Ascending aorta (tissue), 2 donors: Measurements from ENCODE around the gene CREB5. TPM values are rescaled to one million over a fixed set of nuclear protein-coding genes. Genes with fewer than 3 reads are reported as not detected.
"Not testable (repeated sequence)": the region's sequence is repeated elsewhere in the genome, so short reads cannot be mapped to it uniquely, and the experiment has no call there.

Source experiments
- DNase-seq, 2 donors: peaks; one replicate each; pipeline ENCODE4 v3.0.0-alpha.2; 2019; ENCODE audit warnings: low spot score in 2 of 2
- H3K27ac ChIP-seq, 2 donors: fragments of 200-600 bp; sonication (generic); one replicate each; pipeline ENCODE4 v1.5.1; 2016 to 2017; ENCODE audit warnings: mild to moderate bottlenecking in 1 of 2
- H3K27me3 ChIP-seq: fragments of 200-600 bp; sonication (generic); one replicate; pipeline ENCODE4 v1.5.1; 2017
- H3K36me3 ChIP-seq, 2 donors: fragments of 200-600 bp; sonication (generic); one replicate each; pipeline ENCODE4 v1.5.1; 2016
- H3K4me1 ChIP-seq, 2 donors: fragments of 200-600 bp; sonication (generic); one replicate each; pipeline ENCODE4 v1.5.1; 2016 to 2017; ENCODE audit warnings: mild to moderate bottlenecking in 1 of 2
- H3K4me3 ChIP-seq, 2 donors: fragments of 200-600 bp; sonication (generic); one replicate each; pipeline ENCODE4 v1.5.1; 2016 to 2017; ENCODE audit warnings: mild to moderate bottlenecking in 1 of 2
- H3K9me3 ChIP-seq, 2 donors: fragments of 200-600 bp; sonication (generic); one replicate each; pipeline ENCODE4 v1.5.1; 2016
- CTCF ChIP-seq, 3 experiments: fragments of 200-600 bp in 2 of 3; fragments of 450-650 bp in 1 of 3; sonication (generic) in 2 of 3; IDR thresholded peaks; one replicate each; pipeline ENCODE4 v1.5.1; 2016 to 2019; ENCODE audit warnings: antibody characterized with exemption in 3 of 3, mild to moderate bottlenecking in 1 of 3, moderate library complexity in 1 of 3
- intact Hi-C: fragments of 100-400 bp; cut with DNase I; formaldehyde crosslinking; loops from one replicate; pipeline ENCODE4 v1.15.1; 2023
- total RNA-seq: library from RNA; depleted of rRNA; stranded (reverse); fragments of >200 nt; gene quantifications from one replicate; pipeline ENCODE4 v1.1.0, GENCODE V29; 2016

CREB5 gene
- total RNA-seq, 1 donor from 2014 or later: 143 TPM

GRCh38 chr7:28823582-28823981 is 411.3 kb downstream of the CREB5 start:
- intact Hi-C loops: no loop called here
- Histone ChIP-seq H3K27me3 (no peaks in the 10 kb centered on the region), H3K4me3 (no peak overlapping the region), H3K36me3 (peaks cover 0 to 6% of the 10 kb centered on the region in 2 donors), H3K4me1 (no peaks in the 10 kb centered on the region), H3K9me3 (no peaks in the 10 kb centered on the region), H3K27ac (no peak overlapping the region)
- no peak for DNase-seq
- TF ChIP-seq CTCF (IDR thresholded peaks at IDR 0.05): no peak

GRCh38 chr7:28825817-28826448 is 413.6 kb downstream of the CREB5 start:
- intact Hi-C loops, H3K4me3 ChIP-seq, H3K27ac ChIP-seq, H3K9me3 ChIP-seq, H3K36me3 ChIP-seq, H3K27me3 ChIP-seq, DNase-seq, H3K4me1 ChIP-seq: not testable (repeated sequence)

- Histone ChIP-seq H3K27ac (no peak overlapping the region), H3K36me3 (no peaks in the 10 kb centered on the region), H3K9me3 (no peaks in the 10 kb centered on the region), H3K27me3 (no peaks in the 10 kb centered on the region), H3K4me1 (no peaks in the 10 kb centered on the region), H3K4me3 (no peak overlapping the region)
- TF ChIP-seq CTCF (IDR thresholded peaks at IDR 0.05): no peak
- no peak for DNase-seq
- intact Hi-C loops: no loop called here
Measured at GRCh38 chr7:28830846-28831245, 418.5 kb downstream of the CREB5 start.

GRCh38 chr7:28832669-28833068 is 420.4 kb downstream of the CREB5 start:
- H3K4me1 ChIP-seq: no peaks in the 10 kb centered on the region
- no peaks in the 10 kb centered on the region for H3K9me3 ChIP-seq
- no peaks in the 10 kb centered on the region for H3K36me3 ChIP-seq
- intact Hi-C loops: no loop called here
- no peaks in the 10 kb centered on the region for H3K27me3 ChIP-seq
- H3K27ac ChIP-seq: no peak overlapping the region
- no peak for DNase-seq
- H3K4me3 ChIP-seq: no peak overlapping the region
- TF ChIP-seq CTCF (IDR thresholded peaks at IDR 0.05): no peak

GRCh38 chr7:28835800-28836199 is 423.5 kb downstream of the CREB5 start:
- Histone ChIP-seq H3K9me3 (no peaks in the 10 kb centered on the region), H3K27me3 (no peaks in the 10 kb centered on the region), H3K4me3 (no peak overlapping the region), H3K27ac (no peak overlapping the region), H3K4me1 (no peaks in the 10 kb centered on the region), H3K36me3 (no peaks in the 10 kb centered on the region)
- no peak for TF ChIP-seq CTCF (IDR thresholded peaks at IDR 0.05)
- DNase-seq: no peak
- intact Hi-C loops: no loop called here

DNA sequence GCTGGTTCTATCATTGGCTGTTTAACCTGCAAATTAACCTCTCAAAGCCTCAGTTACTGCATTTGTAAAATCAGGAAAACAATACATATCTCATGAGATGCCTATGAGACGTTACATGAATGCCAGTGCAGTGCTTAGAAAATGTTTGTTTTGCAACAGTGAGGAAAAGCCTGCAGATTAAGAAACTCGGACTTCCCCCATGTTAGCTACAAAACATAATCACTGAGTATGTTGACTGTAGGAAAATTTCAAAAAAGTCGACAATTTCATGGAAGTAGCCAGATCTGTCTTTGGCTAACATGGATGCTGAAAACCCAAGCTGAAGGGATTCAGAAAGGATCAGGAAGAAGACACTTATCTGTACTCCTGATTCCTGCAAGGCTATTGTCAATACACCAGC is 424.4 kb downstream of the CREB5 start:
- Histone ChIP-seq H3K4me1 (no peaks in the 10 kb centered on the region), H3K36me3 (no peaks in the 10 kb centered on the region), H3K4me3 (no peak overlapping the region), H3K27ac (no peak overlapping the region), H3K27me3 (no peaks in the 10 kb centered on the region), H3K9me3 (no peaks in the 10 kb centered on the region)
- TF ChIP-seq CTCF (IDR thresholded peaks at IDR 0.05): no peak
- intact Hi-C loops: no loop called here
- no peak for DNase-seq
